CD4-positive, alpha-beta T cell (primary cell): ENCODE results near the gene KIAA1755. TPM values are rescaled to one million over a fixed set of nuclear protein-coding genes. Genes with fewer than 3 reads are reported as not detected.

ENCODE experiments used
- ATAC-seq: fragments of 200-7000 bp; cut with Tn5 transposase; one replicate; pipeline ENCODE4 v1.10.0; 2022; ENCODE audit warnings: mild to moderate bottlenecking; ENCODE audit not compliant: poor library complexity
- CTCF ChIA-PET: fragments of 350-600 bp; sonication (Branson Sonifier 250); formaldehyde crosslinking; loops from one replicate; lab custom pipeline; 2021; ENCODE audit warnings: antibody characterized with exemption, inconsistent platforms; lab: Charles Lee
- POLR2A ChIA-PET: fragments of 350-600 bp; sonication (Branson Sonifier 250); formaldehyde crosslinking; loops from one replicate; lab custom pipeline; 2021; ENCODE audit warnings: antibody characterized with exemption, inconsistent platforms; lab: Charles Lee
- DNase-seq, 14 experiments: peaks; one replicate each; pipeline ENCODE4 v3.0.0-alpha.2; 2013 to 2020; ENCODE audit warnings: mixed read lengths in 2 of 14
- H3K27ac ChIP-seq, 2 donors: one replicate each; pipeline versions ENCODE4 v1.5.1 to v1.7.0; 2013; ENCODE audit warnings: low read length in 2 of 2, low read depth in 1 of 2, mild to moderate bottlenecking in 1 of 2
- H3K27me3 ChIP-seq, 2 experiments: 1 replicate in 1 of 2; 2 replicates in 1 of 2; pipeline versions ENCODE4 v1.6.1 to v1.7.0; 2013; ENCODE audit warnings: low read length in 2 of 2, control low read depth in 1 of 2, mild to moderate bottlenecking in 1 of 2, moderate library complexity in 1 of 2; ENCODE audit not compliant: insufficient read depth in 2 of 2, control insufficient read depth in 1 of 2
- H3K36me3 ChIP-seq: one replicate; pipeline ENCODE4 v1.6.1; 2013; ENCODE audit warnings: low read length, control low read depth; ENCODE audit not compliant: insufficient read depth
- H3K4me1 ChIP-seq: one replicate; pipeline ENCODE4 v1.6.1; 2013; ENCODE audit warnings: low read length, control low read depth; ENCODE audit not compliant: insufficient read depth
- H3K4me3 ChIP-seq: one replicate; pipeline ENCODE4 v1.5.1; 2013; ENCODE audit warnings: mild to moderate bottlenecking, low read length, moderate library complexity
- H3K9me3 ChIP-seq, 2 experiments: 1 replicate in 1 of 2; 2 replicates in 1 of 2; pipeline versions ENCODE4 v1.6.1 to v1.7.0; 2013; ENCODE audit warnings: low read length in 2 of 2, mild to moderate bottlenecking in 2 of 2, control low read depth in 1 of 2, moderate library complexity in 1 of 2; ENCODE audit not compliant: control insufficient read depth in 1 of 2, insufficient read depth in 1 of 2
- H3K27ac Mint-ChIP-seq: one replicate; pipeline ENCODE4 v1.8.0; 2020; ENCODE audit warnings: mixed read lengths
- H3K27me3 Mint-ChIP-seq: one replicate; pipeline ENCODE4 v1.8.0; 2021; ENCODE audit warnings: mixed read lengths
- H3K36me3 Mint-ChIP-seq: one replicate; pipeline ENCODE4 v1.8.0; 2021; ENCODE audit warnings: low read depth, mixed read lengths
- H3K4me1 Mint-ChIP-seq: one replicate; pipeline ENCODE4 v1.8.0; 2021; ENCODE audit warnings: low read depth, mixed read lengths
- H3K4me3 Mint-ChIP-seq: one replicate; pipeline ENCODE4 v1.8.0; 2020; ENCODE audit warnings: mild to moderate bottlenecking, mixed read lengths
- H3K9me3 Mint-ChIP-seq: one replicate; pipeline ENCODE4 v1.8.0; 2020; ENCODE audit warnings: mixed read lengths
- CTCF ChIP-seq: fragments of 200-600 bp; IDR thresholded peaks from one replicate; pipeline ENCODE4 v1.8.0; 2022; ENCODE audit warnings: antibody characterized with exemption, mild to moderate bottlenecking
- intact Hi-C, 2 experiments: fragments of 100-400 bp; cut with DNase I in 1 of 2; cut with micrococcal nuclease in 1 of 2; formaldehyde crosslinking; loops; one replicate each; pipeline versions ENCODE4 v1.15.1 to v1.9.0; 2023 to 2025; cut with DNase I, micrococcal nuclease
- total RNA-seq, 174 experiments: library from RNA in 2 of 174; stranded (reverse) in 2 of 174; gene quantifications; one replicate each; pipeline ENCODE4 v1.2.3 and lab custom pipeline; 2021 to 2026

KIAA1755 gene
- total RNA-seq, 2 experiments from 2014 or later, result not detected

DNA sequence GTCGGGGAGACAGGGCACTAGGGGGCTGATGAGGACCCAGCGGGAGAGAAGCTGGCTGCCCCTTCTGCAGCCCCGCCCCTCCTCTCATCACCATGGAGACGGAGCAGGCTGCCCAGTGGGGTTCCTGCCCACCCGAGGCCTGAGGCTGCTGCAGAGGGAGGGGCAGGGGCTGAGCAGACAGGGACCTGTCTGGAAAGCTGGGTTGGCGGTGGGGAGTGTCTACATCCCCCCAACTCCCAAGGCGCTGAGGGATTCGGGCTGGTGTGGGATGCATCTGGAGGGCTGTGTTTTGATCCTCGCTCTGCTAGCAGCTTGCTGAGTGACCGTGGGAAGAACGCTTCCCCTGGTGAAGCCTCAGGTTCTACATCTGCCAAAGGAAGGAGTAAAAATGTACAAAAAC lies 42.3 kb upstream of the KIAA1755 start:
- Histone ChIP-seq H3K9me3 (peaks cover 0 to 13% of the 10 kb centered on the region in 2 experiments), H3K27me3 (peaks cover 31 to 53% of the 10 kb centered on the region in 2 experiments), H3K36me3 (no peaks in the 10 kb centered on the region), H3K4me3 (no peak overlapping the region), H3K4me1 (peaks cover 10% of the 10 kb centered on the region), H3K27ac (no peak overlapping the region)
- intact Hi-C loops, result no loop called here
- POLR2A ChIA-PET, result no interaction called here
- no peaks in the 10 kb centered on the region for H3K9me3 Mint-ChIP-seq
- no peak overlapping the region for H3K27ac Mint-ChIP-seq
- CTCF ChIA-PET, result no interaction called here
- H3K4me3 Mint-ChIP-seq, result no peak overlapping the region
- TF ChIP-seq CTCF, result no peak
- DNase-seq (no peak), ATAC-seq (no peak)
- peaks cover 74% of the 10 kb centered on the region for H3K27me3 Mint-ChIP-seq
- H3K36me3 Mint-ChIP-seq, result no peaks in the 10 kb centered on the region
- H3K4me1 Mint-ChIP-seq, result peaks cover 12% of the 10 kb centered on the region

DNA sequence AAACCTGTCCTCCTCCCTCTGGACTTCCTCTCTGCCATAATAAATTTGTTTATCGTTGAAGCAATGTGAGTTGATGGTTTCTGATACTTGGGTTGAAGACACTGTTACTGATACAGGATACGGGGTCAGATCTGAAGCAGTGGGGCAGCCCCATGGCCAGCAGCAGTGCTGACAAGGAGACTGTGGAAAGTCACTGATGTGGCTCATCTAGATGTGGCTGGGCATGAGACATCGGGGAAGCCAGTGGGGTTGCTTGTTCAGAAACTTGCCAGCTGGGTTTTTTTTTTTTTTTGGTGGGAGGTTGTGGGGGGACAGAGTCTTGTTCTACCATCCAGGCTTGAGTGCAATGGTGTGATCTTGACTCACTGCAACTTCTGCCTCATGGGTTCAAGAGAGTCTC lies 40.8 kb upstream of the KIAA1755 start:
- Mint-ChIP-seq H3K27me3 (peaks cover 61% of the 10 kb centered on the region), H3K27ac (no peak overlapping the region), H3K9me3 (no peaks in the 10 kb centered on the region), H3K4me1 (peaks cover 12% of the 10 kb centered on the region), H3K36me3 (no peaks in the 10 kb centered on the region), H3K4me3 (no peak overlapping the region)
- TF ChIP-seq CTCF, result no peak
- H3K4me1 ChIP-seq, result peaks cover 10% of the 10 kb centered on the region
- no peak overlapping the region for H3K4me3 ChIP-seq
- POLR2A ChIA-PET, result no interaction called here
- intact Hi-C loops, result no loop called here
- H3K27me3 ChIP-seq, result peaks cover 25 to 38% of the 10 kb centered on the region in 2 experiments
- H3K9me3 ChIP-seq, result peaks cover 0 to 13% of the 10 kb centered on the region in 2 experiments
- CTCF ChIA-PET, result no interaction called here
- DNase-seq (no peak), ATAC-seq (no peak)
- no peak overlapping the region for H3K27ac ChIP-seq
- H3K36me3 ChIP-seq, result no peaks in the 10 kb centered on the region

DNA sequence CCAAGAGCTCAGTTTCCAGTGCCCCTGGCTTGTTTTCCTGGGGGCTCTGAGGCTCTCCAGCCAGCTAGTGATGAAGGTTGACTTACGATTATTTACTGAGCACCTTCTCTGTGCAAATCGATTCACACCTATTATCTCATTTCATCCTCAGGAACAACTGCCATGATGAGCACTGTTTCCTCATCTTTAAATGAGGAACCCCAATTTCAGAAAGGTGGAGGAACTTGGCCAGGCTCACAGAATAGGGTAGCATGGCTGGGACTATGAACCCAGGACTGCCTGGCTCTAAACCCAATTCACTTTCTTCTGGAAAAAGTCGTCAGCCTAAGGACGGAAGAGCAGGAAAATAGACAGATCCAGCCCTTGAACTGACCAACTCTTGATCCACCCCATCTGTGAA lies 39.9 kb upstream of the KIAA1755 start:
- no peak overlapping the region for H3K4me3 ChIP-seq
- H3K9me3 ChIP-seq, result peaks cover 0 to 13% of the 10 kb centered on the region in 2 experiments
- H3K36me3 Mint-ChIP-seq, result no peaks in the 10 kb centered on the region
- H3K4me3 Mint-ChIP-seq, result no peak overlapping the region
- H3K27me3 Mint-ChIP-seq, result peaks cover 61% of the 10 kb centered on the region
- no peak overlapping the region for H3K27ac Mint-ChIP-seq
- no peak overlapping the region for H3K27ac ChIP-seq
- intact Hi-C loops, result no loop called here
- no peaks in the 10 kb centered on the region for H3K36me3 ChIP-seq
- peaks cover 23 to 31% of the 10 kb centered on the region in 2 experiments for H3K27me3 ChIP-seq
- peaks cover 10% of the 10 kb centered on the region for H3K4me1 ChIP-seq
- peaks cover 12% of the 10 kb centered on the region for H3K4me1 Mint-ChIP-seq
- ATAC-seq (no peak), DNase-seq (no peak)
- POLR2A ChIA-PET, result no interaction called here
- H3K9me3 Mint-ChIP-seq, result no peaks in the 10 kb centered on the region
- TF ChIP-seq CTCF, result no peak
- CTCF ChIA-PET, result no interaction called here
